ENCODE measurements around the gene KDM4D. TPM values are rescaled to one million over a fixed set of nuclear protein-coding genes. Genes with fewer than 3 reads are reported as not detected.
A peak's percentile ranks its signal among the peaks of the same experiment; 100 is the strongest.

Gene KDM4D
- total and polyA plus RNA-seq, 9 of the 15 experiments (the other 6 are each of a cell fraction or from before 2014, with no cell fraction given): 0.34 to 1.1 (median 0.50) TPM

GRCh38 chr11:94997437-94997836 is 23.9 kb downstream of the KDM4D start (continued):
- peak; percentile 4; the same call in 1 of the 2 replicates for TF ChIP-seq REST (IDR thresholded peaks at IDR 0.05; ENCODE audit: borderline replicate concordance)
- no peak for TF ChIP-seq REST (CRISPR knock-in tag; IDR thresholded peaks at IDR 0.05; ENCODE audit: low read depth)
- TF ChIP-seq SAFB (IDR thresholded peaks at IDR 0.05; ENCODE audit: borderline replicate concordance, low read depth, low read length): no peak
- TF ChIP-seq ZFP36 (IDR thresholded peaks at IDR 0.05; ENCODE audit: low read depth, low read length, partially characterized antibody): no peak
- 0 out of 2 replicates have a peak, but pooled peaks have one; percentile 10 for TF ChIP-seq CBFA2T2 (conservative IDR thresholded peaks at IDR 0.05)
- TF ChIP-seq ZNF384 (IDR thresholded peaks at IDR 0.05; ENCODE audit: low read depth, low read length): peak; percentile 89
- peak; percentile 60 to 65; a peak in 3 of 4 replicates for TF ChIP-seq FOXA3 (CRISPR knock-in tag; conservative IDR thresholded peaks at IDR 0.05 in 1 of 2, IDR thresholded peaks at IDR 0.05 in 1 of 2)
- 0 out of 2 replicates have a peak, but pooled peaks have one; percentile 23 for TF ChIP-seq CBFA2T3 (IDR thresholded peaks at IDR 0.05)
- TF ChIP-seq MITF (IDR thresholded peaks at IDR 0.05): no peak
- peak; percentile 35; the same call in 1 of the 2 replicates for TF ChIP-seq DPF2 (IDR thresholded peaks at IDR 0.05)
- peak in 2 of 3 experiments; percentile 6 to 31; a peak in 1 of 6 replicates for TF ChIP-seq CTCF (IDR thresholded peaks at IDR 0.05 in 2 of 3, conservative IDR thresholded peaks at IDR 0.05 in 1 of 3; ENCODE audit: insufficient read depth in 2 of 3, low read depth in 1 of 3, low read length in 3 of 3)

Measured in K562 (cell line).